ENCODE results near the gene MTG1. TPM values are rescaled to one million over a fixed set of nuclear protein-coding genes. Genes with fewer than 3 reads are reported as not detected.

The MTG1 gene
- total and polyA plus RNA-seq, 10 of the 15 experiments (the other 5 are each of a cell fraction or from before 2014, with no cell fraction given): 6.2 to 104 (median 62.5) TPM

DNA sequence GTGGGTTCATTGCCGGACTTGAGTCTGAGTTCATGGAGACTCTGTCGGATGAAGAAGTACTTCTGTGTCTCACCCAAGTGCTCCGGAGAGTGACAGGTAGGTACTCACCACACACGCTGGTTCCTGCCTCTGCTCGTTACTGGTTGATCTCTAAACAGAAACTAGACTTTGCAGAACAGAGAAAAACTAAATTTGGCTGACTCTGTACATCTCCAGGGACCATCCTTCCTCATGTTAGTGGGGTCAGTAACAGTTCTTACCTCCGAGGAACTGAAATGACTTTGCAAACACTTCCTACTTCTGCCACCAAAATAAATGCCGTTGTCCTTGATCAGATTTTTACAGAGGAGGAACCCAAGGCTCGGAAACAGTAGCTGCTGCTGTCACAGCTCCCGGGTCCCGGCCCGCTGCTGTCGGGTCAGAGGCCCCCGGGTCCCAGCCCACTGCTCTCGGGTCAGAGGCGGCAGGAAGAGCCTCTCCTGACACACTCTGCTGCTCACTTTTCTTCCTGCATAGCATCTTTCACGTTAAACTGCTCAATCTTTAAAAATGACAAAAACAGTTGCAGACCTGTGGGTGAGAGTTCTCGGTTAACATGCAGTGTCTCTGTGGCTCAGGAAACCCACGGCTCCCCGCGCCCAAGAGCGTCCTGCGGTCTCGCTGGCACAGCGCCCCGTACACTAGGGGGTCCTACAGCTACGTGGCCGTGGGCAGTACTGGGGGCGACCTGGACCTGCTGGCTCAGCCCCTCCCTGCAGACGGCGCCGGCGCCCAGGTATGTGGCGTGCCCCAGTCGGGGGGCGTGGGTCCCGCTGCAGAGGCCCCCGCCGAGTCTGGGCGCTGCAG lies 4.8 kb upstream of the MTG1 start (continued):
- TF ChIP-seq, protein P1, sequence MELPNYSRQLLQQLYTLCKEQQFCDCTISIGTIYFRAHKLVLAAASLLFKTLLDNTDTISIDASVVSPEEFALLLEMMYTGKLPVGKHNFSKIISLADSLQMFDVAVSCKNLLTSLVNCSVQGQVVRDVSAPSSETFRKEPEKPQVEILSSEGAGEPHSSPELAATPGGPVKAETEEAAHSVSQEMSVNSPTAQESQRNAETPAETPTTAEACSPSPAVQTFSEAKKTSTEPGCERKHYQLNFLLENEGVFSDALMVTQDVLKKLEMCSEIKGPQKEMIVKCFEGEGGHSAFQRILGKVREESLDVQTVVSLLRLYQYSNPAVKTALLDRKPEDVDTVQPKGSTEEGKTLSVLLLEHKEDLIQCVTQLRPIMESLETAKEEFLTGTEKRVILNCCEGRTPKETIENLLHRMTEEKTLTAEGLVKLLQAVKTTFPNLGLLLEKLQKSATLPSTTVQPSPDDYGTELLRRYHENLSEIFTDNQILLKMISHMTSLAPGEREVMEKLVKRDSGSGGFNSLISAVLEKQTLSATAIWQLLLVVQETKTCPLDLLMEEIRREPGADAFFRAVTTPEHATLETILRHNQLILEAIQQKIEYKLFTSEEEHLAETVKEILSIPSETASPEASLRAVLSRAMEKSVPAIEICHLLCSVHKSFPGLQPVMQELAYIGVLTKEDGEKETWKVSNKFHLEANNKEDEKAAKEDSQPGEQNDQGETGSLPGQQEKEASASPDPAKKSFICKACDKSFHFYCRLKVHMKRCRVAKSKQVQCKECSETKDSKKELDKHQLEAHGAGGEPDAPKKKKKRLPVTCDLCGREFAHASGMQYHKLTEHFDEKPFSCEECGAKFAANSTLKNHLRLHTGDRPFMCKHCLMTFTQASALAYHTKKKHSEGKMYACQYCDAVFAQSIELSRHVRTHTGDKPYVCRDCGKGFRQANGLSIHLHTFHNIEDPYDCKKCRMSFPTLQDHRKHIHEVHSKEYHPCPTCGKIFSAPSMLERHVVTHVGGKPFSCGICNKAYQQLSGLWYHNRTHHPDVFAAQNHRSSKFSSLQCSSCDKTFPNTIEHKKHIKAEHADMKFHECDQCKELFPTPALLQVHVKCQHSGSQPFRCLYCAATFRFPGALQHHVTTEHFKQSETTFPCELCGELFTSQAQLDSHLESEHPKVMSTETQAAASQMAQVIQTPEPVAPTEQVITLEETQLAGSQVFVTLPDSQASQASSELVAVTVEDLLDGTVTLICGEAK (IDR thresholded peaks at IDR 0.05; ENCODE audit: borderline replicate concordance): no peak
- TF ChIP-seq BACH1 (IDR thresholded peaks at IDR 0.05; ENCODE audit: borderline replicate concordance): no peak; the same call in 1 of the 2 replicates
- peak; percentile 87; the same call in 1 of the 2 replicates for TF ChIP-seq NR2F1 (conservative IDR thresholded peaks at IDR 0.05)
- TF ChIP-seq, protein P2, sequence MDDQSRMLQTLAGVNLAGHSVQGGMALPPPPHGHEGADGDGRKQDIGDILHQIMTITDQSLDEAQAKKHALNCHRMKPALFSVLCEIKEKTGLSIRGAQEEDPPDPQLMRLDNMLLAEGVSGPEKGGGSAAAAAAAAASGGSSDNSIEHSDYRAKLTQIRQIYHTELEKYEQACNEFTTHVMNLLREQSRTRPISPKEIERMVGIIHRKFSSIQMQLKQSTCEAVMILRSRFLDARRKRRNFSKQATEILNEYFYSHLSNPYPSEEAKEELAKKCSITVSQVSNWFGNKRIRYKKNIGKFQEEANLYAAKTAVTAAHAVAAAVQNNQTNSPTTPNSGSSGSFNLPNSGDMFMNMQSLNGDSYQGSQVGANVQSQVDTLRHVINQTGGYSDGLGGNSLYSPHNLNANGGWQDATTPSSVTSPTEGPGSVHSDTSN (IDR thresholded peaks at IDR 0.05; ENCODE audit: insufficient replicate concordance, low read depth, low read length): peak; percentile 92
- TF ChIP-seq SREBF1 (IDR thresholded peaks at IDR 0.05; ENCODE audit: low read length): no peak
- no peak for TF ChIP-seq BCLAF1 (IDR thresholded peaks at IDR 0.05)
- TF ChIP-seq, protein P3, sequence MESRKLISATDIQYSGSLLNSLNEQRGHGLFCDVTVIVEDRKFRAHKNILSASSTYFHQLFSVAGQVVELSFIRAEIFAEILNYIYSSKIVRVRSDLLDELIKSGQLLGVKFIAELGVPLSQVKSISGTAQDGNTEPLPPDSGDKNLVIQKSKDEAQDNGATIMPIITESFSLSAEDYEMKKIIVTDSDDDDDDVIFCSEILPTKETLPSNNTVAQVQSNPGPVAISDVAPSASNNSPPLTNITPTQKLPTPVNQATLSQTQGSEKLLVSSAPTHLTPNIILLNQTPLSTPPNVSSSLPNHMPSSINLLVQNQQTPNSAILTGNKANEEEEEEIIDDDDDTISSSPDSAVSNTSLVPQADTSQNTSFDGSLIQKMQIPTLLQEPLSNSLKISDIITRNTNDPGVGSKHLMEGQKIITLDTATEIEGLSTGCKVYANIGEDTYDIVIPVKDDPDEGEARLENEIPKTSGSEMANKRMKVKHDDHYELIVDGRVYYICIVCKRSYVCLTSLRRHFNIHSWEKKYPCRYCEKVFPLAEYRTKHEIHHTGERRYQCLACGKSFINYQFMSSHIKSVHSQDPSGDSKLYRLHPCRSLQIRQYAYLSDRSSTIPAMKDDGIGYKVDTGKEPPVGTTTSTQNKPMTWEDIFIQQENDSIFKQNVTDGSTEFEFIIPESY (IDR thresholded peaks at IDR 0.05): no peak
- TF ChIP-seq PAX8 (IDR thresholded peaks at IDR 0.05): no peak
- no peak for TF ChIP-seq NR2C1 (IDR thresholded peaks at IDR 0.05)
- TF ChIP-seq CTCF (IDR thresholded peaks at IDR 0.05 in 2 of 3, conservative IDR thresholded peaks at IDR 0.05 in 1 of 3; ENCODE audit: control insufficient read depth in 2 of 3, extremely low read depth in 1 of 3, insufficient read depth in 1 of 3, low read depth in 3 of 3, low read length in 3 of 3): no peak
- no peak for TF ChIP-seq MYC (IDR thresholded peaks at IDR 0.05; ENCODE audit: insufficient read depth, insufficient read length, insufficient replicate concordance, low read length, severe bottlenecking)
- 0 out of 2 replicates have a peak, but pooled peaks have one; percentile 30 for TF ChIP-seq ZNF217 (IDR thresholded peaks at IDR 0.05)
- TF ChIP-seq POLR2AphosphoS5 (IDR thresholded peaks at IDR 0.05; ENCODE audit: low read length): peak; percentile 62
- no peak for TF ChIP-seq NFXL1 (IDR thresholded peaks at IDR 0.05; ENCODE audit: borderline replicate concordance)
- no peak for TF ChIP-seq ZNF384 (IDR thresholded peaks at IDR 0.05; ENCODE audit: borderline replicate concordance, low read depth, low read length)
- peak; percentile 86 for TF ChIP-seq FOXM1 (IDR thresholded peaks at IDR 0.05; ENCODE audit: low read depth, low read length)
